GM10266 (cell line): Measurements from ENCODE around the gene HDAC6.
"Not testable (repeated sequence)": the region's sequence is repeated elsewhere in the genome, so short reads cannot be mapped to it uniquely, and the experiment has no call there.

ENCODE experiments used
- DNase-seq: peaks from one replicate; pipeline ENCODE4 v3.0.0; 2012; ENCODE audit errors: extremely low spot score
- TF ChIP-seq, protein P1 (sequence below): IDR thresholded peaks from 2 replicates; pipeline ENCODE4 v1.5.1; 2012; ENCODE audit warnings: mild to moderate bottlenecking, low read depth; ENCODE audit not compliant: control insufficient read depth, insufficient read depth; ENCODE audit errors: missing control alignments

The HDAC6 gene

DNA sequence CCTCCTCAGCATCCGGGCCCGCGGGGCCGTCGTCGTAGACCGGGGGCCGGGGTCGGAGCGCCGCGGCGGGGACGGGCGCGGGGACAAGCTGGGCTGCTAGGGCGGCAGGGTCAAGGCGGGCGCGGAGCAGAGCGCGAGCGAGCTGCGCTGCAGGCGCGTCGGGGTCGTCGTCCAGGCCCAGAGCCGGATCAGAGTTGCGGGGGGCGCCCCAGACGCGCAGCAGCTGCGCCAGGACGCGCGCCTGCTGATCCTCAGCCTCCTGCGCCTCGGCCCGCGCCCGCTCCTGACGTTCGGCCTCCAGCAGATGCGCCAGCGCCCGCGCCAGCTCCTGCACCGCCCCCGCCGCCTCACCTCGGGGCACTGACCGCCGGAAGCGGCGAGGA is 30.0 kb downstream of the HDAC6 start:
- TF ChIP-seq, protein P1, sequence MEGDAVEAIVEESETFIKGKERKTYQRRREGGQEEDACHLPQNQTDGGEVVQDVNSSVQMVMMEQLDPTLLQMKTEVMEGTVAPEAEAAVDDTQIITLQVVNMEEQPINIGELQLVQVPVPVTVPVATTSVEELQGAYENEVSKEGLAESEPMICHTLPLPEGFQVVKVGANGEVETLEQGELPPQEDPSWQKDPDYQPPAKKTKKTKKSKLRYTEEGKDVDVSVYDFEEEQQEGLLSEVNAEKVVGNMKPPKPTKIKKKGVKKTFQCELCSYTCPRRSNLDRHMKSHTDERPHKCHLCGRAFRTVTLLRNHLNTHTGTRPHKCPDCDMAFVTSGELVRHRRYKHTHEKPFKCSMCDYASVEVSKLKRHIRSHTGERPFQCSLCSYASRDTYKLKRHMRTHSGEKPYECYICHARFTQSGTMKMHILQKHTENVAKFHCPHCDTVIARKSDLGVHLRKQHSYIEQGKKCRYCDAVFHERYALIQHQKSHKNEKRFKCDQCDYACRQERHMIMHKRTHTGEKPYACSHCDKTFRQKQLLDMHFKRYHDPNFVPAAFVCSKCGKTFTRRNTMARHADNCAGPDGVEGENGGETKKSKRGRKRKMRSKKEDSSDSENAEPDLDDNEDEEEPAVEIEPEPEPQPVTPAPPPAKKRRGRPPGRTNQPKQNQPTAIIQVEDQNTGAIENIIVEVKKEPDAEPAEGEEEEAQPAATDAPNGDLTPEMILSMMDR: no peak
- DNase-seq: no peak

DNA sequence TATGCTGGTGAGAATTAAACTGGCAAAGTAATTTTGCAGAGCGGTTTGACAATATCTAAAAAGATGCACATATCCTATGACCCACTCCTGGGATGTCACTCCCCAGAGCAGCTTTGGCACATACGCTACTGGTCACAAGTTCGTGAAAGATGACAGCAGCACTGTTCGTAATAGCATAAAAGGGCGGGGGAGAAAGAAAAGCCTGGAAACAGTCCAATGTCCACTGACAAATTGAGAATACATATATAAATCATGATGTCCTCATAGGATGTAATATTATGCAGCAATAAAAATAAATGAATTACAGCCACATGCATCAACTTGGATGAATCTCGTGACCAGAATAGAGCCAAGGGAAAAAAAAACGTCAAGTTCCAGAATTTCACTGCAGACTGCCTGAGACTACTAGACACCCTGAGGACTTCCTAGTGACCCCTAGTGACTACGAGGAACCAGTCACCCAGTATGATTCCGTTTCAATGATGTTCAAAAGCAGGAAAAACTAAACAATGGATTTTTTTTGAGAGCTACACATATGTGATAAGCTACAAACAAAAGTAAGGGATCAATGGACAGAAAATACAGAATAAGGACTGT is 31.8 kb downstream of the HDAC6 start:
- no peak for DNase-seq
- TF ChIP-seq, protein P1: no peak

DNA sequence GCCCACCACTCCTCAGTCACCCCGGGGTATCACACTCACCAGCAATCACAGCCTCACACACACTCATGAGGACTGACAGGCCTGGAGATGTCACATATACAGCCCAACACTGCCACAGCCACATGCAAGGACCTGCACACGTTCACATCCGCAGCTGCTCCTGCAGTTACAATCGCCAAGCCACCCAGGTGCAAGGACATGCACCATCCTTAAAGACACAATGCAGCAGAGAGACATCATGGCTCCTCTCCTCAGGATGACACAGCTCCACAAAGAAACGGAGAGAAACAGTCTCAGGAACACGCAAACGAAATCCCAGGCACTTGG is 32.5 kb downstream of the HDAC6 start:
- no peak for DNase-seq
- TF ChIP-seq, protein P1: no peak

DNA sequence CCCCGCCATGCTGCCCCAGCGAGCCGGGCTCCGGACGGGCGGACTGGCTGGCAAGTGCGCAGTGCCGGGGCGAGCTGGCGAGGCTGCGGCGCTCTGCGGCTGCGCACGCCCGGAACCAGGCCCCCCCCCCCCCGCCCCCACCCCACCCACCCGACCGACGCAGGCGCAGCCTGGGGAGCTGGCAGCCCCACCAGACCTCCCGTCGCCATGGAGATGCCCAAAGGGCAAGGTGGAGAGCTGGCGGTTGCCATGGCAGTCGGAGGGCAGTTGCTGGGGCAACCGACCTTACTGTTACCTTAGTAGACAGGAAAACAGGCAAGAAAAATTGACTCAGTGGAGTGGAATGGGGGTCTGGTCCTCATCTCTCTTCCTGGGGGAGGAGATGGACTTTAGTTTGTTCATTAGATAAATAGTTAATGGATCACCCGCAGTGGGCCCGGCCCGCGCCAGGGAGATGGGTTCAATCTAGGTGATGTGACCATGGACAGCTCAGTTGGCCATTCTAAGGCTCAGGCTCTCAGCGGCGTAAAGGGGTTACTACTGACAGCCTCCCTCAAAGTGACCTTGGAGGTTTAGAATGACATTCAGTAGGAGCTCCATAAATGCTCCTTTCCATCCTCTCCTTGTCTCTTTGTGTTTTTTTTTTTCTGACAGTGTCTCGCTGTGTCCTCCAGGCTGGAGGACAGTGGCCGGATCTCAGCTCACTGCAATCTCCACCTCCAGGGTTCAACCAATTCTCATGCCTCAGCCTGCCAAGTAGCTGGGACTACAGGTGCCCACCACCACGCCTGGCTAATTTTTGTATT is 33.9 kb downstream of the HDAC6 start, which contains the start of gene PCSK1N:
PCSK1N (minus strand) TSS at position 87 of the 806 bp plus-strand sequence; CDS start at position 9, 78 bp downstream.
- TF ChIP-seq, protein P1: no peak
- no peak for DNase-seq

DNA sequence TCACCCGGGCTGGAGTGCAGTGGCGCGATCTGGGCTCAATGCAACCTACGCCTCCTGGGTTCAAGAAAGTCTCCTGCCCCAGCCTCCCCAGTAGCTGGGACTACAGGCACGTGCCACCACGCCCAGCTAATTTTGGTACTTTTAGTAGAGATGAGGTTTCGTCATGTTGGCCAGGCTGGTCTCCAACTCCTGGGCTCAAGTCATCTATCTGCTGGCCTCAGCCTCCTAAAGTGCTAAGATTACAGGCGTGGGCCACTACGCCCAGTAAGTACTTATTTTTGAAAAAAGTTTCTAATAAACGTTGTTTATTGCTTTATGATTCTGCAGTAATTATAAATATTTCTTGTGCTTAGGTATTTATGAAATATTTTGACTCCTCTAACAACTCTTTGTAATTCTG is 37.8 kb downstream of the HDAC6 start:
- TF ChIP-seq, protein P1: no peak
- DNase-seq: no peak

DNA sequence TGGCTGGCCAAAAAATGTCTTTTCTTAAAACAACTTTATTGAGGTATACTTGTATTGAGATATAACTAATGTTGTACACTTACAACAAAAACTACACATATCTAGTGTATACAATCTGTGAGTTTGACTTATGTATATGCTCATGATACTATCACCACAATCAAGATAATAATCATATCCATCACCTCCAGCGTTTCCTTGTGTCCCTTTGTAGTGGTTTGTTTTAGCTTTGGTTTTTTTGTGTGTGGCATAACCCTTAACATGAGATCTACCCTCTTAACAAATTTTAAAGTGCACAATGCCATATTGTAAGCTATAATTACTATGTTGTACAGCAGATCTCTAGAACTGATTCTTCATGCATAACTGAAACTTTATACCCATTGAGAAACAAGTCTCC is 47.0 kb downstream of the HDAC6 start:
- no peak for DNase-seq
- TF ChIP-seq, protein P1: no peak

DNA sequence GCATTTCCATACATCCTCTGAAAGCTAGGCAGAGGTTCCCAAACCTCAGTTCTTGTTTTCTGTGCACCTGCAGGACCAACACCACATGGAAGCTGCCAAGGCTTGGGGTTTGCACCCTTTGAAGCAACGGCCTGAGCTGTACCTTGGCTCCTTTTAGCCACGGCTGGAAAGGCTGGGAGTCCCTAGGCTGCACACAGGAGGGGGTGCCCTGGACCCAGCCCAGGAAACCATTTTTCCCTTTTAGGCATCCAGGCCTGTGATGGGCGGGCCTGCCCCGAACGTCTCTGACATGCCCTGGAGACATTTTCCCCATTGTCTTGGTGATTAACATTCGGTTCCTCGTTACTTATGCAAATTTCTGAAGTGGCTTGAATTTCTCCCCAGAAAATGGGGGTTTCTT is 51.0 kb downstream of the HDAC6 start:
- TF ChIP-seq, protein P1: no peak

DNA sequence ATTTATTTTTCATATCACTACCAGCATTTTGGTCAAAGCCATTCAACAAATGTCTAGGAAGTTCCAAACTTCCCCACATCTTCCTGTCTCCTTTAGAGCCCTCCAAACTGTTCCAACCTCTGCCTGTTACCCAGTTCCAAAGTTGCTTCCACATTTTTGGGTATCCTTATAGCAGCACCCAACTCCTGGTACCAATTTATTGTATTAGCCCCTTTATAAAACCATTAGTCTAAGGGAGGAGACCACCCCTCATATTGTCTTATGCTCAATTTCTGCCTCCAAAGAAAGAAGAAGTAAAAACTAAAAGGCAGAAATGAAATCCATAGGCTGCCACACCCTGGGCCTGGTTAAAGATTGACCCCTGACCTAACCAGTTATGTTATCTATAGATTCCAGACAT is 51.6 kb downstream of the HDAC6 start:
- DNase-seq: not testable (repeated sequence)

More for the DNA sequence above, 51.0 kb downstream of the HDAC6 start:
- DNase-seq: no peak

DNA sequence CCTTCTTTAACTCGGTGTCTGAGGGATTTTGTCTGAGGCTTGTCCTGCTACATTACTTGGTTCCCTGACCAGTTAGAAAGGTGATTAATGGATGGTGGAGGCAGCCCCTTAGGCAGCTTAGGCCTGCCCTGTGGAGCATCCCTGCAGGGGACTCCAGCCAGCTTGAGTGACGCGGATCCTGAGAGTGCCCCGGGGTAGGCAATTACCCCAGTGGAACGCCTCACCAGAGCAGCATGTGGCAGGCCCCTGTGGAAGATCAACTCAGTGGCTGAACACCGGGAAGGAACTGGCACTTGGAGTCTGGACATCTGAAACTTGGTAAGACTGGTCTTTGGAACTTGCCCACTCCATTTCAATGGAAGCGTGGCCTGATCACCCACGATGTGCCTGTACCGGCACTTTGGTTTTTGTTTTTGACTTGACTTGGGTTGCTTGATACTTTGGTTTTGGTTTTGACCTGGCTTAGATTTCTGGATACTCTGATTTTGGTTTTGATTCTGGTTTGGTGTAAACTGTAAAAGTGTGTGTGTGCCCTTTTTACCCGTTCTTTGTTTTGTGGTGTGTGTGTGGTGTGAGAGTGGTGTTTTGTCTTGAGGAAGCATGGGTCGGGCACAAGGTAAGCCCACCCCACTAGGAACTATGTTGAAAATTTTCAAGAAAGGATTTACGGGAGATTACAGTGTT is 52.4 kb downstream of the HDAC6 start:
- DNase-seq: not testable (repeated sequence)
